ENCODE measurements around the gene RRM2. TPM values are rescaled to one million over a fixed set of nuclear protein-coding genes. Genes with fewer than 3 reads are reported as not detected.
"Not testable (repeated sequence)": the region's sequence is repeated elsewhere in the genome, so short reads cannot be mapped to it uniquely, and the experiment has no call there.

The RRM2 gene
- total and polyA plus RNA-seq, 2 experiments from 2014 or later: 15.2 to 49.7 TPM

DNA sequence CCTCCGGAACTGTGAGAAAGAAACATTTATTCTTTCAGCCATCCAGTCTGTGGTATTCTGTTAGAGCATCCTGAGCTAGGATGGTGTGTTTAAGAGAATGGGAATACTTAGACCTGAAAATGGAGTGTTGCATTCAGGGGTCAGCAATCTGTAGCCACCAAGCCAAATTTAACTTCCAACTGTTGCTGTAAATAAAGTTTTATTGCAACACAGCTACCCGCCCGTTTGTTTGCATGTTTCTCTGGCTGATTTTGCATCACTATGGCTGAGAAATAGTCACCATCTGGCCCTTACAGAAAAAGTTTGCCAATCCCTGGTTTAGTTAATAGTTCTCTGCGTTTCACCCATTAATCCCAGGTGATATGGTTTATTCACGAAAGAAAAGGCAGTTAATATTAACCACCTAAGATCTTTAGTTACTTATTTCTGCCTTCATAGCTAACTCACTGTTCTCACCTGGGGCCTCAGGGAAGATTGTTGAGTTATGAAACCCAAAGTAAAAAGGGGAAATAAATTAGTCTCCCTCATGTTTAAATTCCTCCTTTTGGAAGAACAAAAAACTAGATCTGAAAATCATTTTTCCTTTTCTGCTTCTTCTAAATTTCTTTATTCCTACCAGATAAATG lies 32.9 kb upstream of the RRM2 start:
- Histone ChIP-seq H3K4me2 (no peak overlapping the region), H3K27me3 (no peaks in the 10 kb centered on the region), H4K20me1 (ENCODE audit: insufficient read depth, poor library complexity, severe bottlenecking) (no peaks in the 10 kb centered on the region), H3K9me2 (replicated peaks; ENCODE audit: insufficient read depth) (no peaks in the 10 kb centered on the region), H2AFZ (no peak overlapping the region), H3K4me3 (no peak overlapping the region), H3K36me3 (replicated peaks; ENCODE audit: insufficient read depth, low read depth) (no peaks in the 10 kb centered on the region), H3K27ac (no peak overlapping the region), H3K9me3 (ENCODE audit: low read depth) (no peaks in the 10 kb centered on the region), H3K4me1 (ENCODE audit: insufficient read depth) (peaks cover 5% of the 10 kb centered on the region), H3K79me2 (no peaks in the 10 kb centered on the region)
- DNase-seq (ENCODE audit: low spot score): no peak
- 55% methylated on average over 5 of the region's 5 CpGs for WGBS (ENCODE audit: low lambda C conversion rate, missing lambda C conversion rate)
- TF ChIP-seq, protein P1, sequence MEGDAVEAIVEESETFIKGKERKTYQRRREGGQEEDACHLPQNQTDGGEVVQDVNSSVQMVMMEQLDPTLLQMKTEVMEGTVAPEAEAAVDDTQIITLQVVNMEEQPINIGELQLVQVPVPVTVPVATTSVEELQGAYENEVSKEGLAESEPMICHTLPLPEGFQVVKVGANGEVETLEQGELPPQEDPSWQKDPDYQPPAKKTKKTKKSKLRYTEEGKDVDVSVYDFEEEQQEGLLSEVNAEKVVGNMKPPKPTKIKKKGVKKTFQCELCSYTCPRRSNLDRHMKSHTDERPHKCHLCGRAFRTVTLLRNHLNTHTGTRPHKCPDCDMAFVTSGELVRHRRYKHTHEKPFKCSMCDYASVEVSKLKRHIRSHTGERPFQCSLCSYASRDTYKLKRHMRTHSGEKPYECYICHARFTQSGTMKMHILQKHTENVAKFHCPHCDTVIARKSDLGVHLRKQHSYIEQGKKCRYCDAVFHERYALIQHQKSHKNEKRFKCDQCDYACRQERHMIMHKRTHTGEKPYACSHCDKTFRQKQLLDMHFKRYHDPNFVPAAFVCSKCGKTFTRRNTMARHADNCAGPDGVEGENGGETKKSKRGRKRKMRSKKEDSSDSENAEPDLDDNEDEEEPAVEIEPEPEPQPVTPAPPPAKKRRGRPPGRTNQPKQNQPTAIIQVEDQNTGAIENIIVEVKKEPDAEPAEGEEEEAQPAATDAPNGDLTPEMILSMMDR (IDR thresholded peaks at IDR 0.05; ENCODE audit: poor library complexity): no peak
- TF ChIP-seq EZH2 (IDR thresholded peaks at IDR 0.05; ENCODE audit: borderline replicate concordance) (no peak), EZH2phosphoT487 (IDR thresholded peaks at IDR 0.05; ENCODE audit: low read depth, severe bottlenecking, unreplicated experiment) (no peak)

DNA sequence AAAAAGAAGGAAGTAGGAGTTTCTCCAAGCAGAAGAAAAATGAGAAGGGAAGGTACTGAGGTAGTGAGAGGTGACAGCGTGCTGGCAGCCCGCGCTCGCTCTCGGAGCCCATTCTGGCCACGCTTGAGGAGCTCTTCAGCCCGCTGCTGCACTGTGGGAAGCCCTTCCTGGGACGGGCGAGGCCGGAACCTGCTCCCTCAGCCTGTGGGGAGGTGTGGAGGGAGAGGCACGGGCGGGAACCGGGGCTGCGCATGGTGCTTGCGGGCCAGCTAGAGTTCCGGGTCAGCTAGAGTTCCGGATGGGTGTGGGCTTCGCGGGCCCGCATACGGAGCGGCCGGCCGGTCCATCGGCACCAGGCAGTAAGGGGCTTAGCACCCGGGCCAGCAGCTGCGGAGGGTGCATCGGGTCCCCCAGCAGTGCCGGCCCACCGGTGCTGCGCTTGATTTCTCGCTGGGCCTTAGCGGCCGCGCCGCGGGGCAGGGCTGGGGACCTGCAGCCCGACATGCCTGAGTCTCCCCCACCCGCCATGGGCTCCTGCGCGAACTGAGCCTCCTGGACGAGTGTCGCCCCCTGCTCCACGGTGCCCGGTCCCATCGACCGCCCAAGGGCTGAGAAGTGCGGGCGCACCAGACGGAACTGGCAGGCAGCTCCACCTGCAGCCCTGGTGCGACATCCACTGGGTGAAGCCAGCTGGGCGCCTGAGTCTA lies 31.2 kb upstream of the RRM2 start:
- Histone ChIP-seq H3K4me1 (ENCODE audit: insufficient read depth) (no peaks in the 10 kb centered on the region), H4K20me1 (ENCODE audit: insufficient read depth, poor library complexity, severe bottlenecking) (no peaks in the 10 kb centered on the region), H3K36me3 (replicated peaks; ENCODE audit: insufficient read depth, low read depth) (no peaks in the 10 kb centered on the region), H3K79me2 (no peaks in the 10 kb centered on the region), H3K27ac (no peak overlapping the region), H3K9me2 (replicated peaks; ENCODE audit: insufficient read depth) (no peaks in the 10 kb centered on the region), H3K27me3 (no peaks in the 10 kb centered on the region), H3K4me2 (no peak overlapping the region), H2AFZ (no peak overlapping the region), H3K9me3 (ENCODE audit: low read depth) (no peaks in the 10 kb centered on the region), H3K4me3 (no peak overlapping the region)
- WGBS (ENCODE audit: low lambda C conversion rate, missing lambda C conversion rate): 96% methylated on average over 44 of the region's 52 CpGs
- TF ChIP-seq, protein P1 (IDR thresholded peaks at IDR 0.05; ENCODE audit: poor library complexity): no peak
- TF ChIP-seq EZH2phosphoT487 (IDR thresholded peaks at IDR 0.05; ENCODE audit: low read depth, severe bottlenecking, unreplicated experiment) (no peak), EZH2 (IDR thresholded peaks at IDR 0.05; ENCODE audit: borderline replicate concordance) (no peak)
- no peak for DNase-seq (ENCODE audit: low spot score)

DNA sequence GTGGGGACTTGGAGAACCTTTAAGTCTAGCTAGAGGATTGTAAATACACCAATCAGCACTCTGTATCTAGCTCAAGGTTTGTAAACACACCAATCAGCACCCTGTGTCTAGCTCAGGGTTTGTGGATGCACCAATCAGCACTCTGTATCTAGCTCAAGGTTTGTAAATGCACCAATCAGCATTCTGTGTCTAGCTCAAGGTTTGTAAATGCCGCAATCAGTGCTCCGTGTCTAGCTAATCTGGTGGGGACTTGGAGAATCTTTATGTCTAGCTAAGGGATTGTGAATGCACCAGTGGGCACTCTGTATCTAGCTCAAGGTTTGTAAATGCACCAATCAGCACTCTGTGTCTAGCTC lies 30.7 kb upstream of the RRM2 start:
- not testable (repeated sequence) for H3K4me2 ChIP-seq; H3K36me3 ChIP-seq (replicated peaks; ENCODE audit: insufficient read depth, low read depth); H3K79me2 ChIP-seq; H3K27ac ChIP-seq; H2AFZ ChIP-seq; H3K9me3 ChIP-seq (ENCODE audit: low read depth); H3K9me2 ChIP-seq (replicated peaks; ENCODE audit: insufficient read depth); DNase-seq (ENCODE audit: low spot score); H4K20me1 ChIP-seq (ENCODE audit: insufficient read depth, poor library complexity, severe bottlenecking); H3K27me3 ChIP-seq; H3K4me3 ChIP-seq; H3K4me1 ChIP-seq (ENCODE audit: insufficient read depth)
- WGBS (ENCODE audit: low lambda C conversion rate, missing lambda C conversion rate): 91% methylated on average over 2 of the region's 2 CpGs

DNA sequence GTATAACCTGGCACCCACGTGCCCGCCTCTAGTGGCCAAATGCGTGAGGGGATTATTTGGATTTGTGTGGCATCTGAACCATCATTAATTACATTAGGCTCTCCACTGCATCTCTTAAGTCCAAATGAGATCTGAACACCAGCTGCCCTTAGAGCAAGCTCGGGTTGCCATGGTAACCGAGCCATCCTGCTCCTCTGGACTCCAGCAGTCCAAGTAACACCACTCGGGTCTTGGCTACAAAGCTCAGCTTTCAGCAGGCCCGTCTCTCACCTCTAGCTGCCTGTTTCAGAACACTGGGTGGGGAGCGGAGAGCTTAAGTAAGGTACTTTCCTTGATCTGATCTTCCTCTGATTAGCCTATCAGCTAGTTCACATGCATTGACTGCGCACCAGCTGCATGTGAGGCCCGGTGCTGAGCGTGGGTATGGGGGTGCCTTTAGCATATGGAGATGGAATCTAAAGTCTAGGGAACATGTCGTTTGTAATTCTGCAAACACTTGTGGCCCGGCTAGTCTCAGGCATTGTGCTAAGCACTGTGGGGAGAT lies 28.2 kb upstream of the RRM2 start:
- Histone ChIP-seq H3K79me2 (no peaks in the 10 kb centered on the region), H3K9me3 (ENCODE audit: low read depth) (no peaks in the 10 kb centered on the region), H3K4me2 (no peak overlapping the region), H2AFZ (no peak overlapping the region), H3K36me3 (replicated peaks; ENCODE audit: insufficient read depth, low read depth) (no peaks in the 10 kb centered on the region), H3K27ac (no peak overlapping the region), H3K4me1 (ENCODE audit: insufficient read depth) (no peaks in the 10 kb centered on the region), H4K20me1 (ENCODE audit: insufficient read depth, poor library complexity, severe bottlenecking) (no peaks in the 10 kb centered on the region), H3K4me3 (no peak overlapping the region), H3K9me2 (replicated peaks; ENCODE audit: insufficient read depth) (no peaks in the 10 kb centered on the region), H3K27me3 (no peaks in the 10 kb centered on the region)
- TF ChIP-seq, protein P1 (IDR thresholded peaks at IDR 0.05; ENCODE audit: poor library complexity): no peak
- TF ChIP-seq EZH2phosphoT487 (IDR thresholded peaks at IDR 0.05; ENCODE audit: low read depth, severe bottlenecking, unreplicated experiment): no peak
- TF ChIP-seq EZH2 (IDR thresholded peaks at IDR 0.05; ENCODE audit: borderline replicate concordance): no peak
- 75% methylated on average over 13 of the region's 13 CpGs for WGBS (ENCODE audit: low lambda C conversion rate, missing lambda C conversion rate)
- DNase-seq (ENCODE audit: low spot score): no peak
